SKM-1 (cell line): ENCODE measurements around the gene DNAJB8.

ENCODE experiments used
- DNase-seq: peaks from one replicate; lab custom pipeline; 2025; ENCODE audit not compliant: unreplicated experiment; lab: John Stamatoyannopoulos, UW

The DNAJB8 gene

DNA sequence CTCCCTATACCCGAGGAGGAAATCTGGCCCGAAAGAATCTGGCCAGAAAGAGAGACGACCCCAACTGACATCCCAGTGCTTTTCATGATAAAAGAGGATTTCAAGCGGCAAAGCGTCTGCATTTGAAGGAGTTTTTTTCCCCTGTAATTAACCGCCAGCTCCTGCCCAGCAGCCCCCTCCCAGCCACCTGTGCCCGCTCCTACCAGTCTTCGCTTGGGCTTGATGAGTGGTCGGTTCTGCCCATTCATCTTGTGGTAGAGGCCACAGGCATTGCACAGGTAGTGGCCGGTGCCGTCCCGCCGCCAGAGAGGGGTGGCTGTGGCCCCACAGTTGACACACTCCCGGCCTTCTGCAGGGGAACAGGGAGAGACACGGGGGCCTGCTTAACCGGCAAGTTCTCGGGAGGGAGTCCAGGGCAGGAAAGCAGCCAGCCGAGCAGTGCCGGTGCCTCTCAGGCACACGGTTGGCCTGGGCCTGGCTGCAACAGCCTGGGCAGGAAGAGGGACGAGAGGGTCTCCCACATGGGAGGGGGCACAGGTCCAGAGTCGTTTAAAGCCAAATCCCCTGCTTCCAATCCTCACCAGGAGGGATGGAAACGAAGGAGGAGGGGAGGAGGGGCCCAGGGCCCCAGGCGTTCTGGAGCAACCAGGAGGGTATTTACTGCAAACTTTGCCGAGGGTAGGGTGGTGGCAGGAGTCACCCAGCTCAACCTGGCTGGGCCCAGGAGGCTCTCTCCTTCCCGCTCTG is 17.1 kb upstream of the DNAJB8 start:
- no peak for DNase-seq

DNA sequence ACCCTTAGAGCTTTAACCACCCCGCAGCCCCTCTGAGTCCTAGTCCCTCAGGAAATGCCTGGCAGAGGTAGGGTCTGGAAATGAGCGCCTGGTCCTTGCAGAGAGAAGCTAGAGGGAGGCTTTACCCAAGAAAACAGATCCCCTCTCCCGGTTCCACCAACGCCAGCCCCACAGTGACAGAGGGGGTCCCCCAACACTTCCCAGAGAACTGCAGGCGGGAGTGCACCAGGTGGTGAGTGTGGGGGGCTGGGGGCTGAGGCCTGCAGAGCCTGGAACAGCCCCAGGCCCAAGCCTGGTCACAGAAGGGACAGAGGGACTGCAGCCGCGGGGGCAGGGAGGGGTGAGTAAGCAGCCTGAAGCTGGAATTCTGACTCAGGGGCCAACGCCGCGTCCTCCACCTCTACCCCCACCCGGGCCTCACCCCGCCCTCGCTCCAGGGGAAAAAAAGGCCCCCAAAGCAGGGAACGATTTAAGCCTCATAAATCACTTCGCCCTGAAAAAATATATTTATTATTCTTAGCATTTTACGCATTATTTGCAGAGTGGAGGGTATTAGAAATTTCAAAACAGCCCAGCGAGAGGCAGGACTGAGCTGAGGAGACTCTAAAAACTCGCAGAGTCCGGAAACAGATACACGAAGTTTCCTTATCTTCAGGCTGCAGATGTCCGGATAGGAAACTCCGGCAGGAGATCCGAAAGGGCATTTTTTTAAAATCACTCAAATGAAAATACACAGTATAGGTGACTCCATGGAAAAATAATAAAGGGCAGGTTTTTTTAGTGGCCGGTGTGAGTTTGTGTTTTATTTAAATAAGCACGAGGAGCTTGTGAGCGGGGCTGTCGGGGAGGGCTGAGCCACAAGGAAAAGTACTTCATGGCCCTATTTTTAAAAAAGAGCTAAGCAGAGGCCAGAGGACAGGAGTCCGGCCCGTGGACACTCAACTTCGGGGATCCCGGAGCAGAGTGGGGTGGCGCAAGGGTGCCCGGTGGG is 16.3 kb upstream of the DNAJB8 start:
- DNase-seq, result no peak

DNA sequence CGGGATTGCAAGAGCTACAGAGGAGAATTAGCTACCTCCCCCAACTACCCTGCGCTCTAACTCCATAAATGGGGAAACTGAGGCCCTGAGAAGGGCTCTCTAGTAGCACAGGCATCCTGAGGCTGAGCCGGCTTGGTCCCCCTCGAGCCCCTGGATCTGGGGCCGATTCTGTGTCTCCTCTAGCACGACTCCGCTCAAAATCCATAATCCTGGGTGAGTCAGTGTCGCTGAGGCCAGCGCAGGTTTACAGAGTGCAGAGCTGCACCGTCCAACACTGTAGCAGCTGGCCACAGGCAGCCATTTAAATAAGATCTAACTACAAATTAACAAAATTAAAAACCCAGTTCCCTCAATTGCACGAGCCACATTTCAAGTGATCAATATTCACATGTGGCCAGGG is 15.5 kb upstream of the DNAJB8 start:
- DNase-seq, result no peak

DNA sequence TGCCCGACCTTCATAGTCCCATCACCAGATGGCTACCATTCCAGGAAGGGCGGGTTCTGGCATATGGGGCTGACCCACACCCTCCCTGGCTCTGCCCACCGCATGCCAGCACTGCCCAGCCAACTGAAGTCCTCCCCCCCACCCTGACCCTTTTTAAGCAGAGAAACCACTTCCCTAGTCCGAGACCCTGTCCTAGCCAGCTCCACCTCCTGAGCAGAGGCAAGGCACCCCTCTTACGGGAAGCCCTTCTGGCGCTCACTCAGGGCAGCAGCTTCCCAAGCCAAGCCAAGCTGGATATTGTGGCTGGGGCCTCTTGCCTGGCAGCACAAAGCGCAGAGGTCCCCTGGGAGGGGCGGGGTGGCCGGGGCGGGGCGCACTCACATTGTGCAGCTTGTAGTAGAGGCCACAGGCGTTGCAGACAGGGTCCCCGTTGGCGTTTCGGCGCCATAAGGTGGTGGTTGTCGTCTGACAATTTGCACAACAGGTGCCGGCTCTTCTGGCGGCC is 14.8 kb upstream of the DNAJB8 start:
- no peak for DNase-seq

DNA sequence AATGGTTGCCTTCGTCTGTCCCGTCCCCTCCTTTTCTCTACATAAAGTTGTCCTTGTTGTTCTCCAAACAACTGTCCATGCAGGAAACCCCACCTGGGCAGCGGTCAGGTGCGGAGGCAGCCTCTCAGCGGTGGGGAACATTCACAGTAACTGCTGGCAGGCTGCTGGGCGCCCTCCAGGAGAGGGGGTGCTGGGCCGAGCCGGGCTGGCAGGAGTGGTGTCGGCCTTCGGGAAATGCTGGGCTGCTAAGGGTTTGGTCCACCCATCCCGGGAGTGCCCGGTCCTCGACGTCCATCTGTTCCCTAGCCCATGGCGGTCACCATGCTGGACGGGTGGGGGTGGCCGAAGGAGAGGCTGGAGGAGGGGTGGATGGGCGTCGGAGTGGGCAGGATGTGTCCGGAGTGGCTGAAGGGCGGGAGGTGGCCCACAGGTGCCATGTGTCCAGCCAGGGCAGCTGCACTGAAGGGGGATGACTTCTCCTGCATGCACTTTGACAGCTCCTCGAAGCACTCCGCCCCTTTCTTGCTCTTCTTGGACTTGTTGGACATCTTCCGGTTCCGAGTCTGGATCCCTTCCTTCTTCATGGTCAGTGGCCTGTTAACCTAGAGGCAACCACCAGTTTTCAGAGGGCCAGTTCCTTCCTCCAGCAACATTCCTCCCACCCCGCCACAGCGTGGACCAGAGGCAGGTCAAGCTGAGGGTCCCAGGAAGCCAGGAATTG is 14.2 kb upstream of the DNAJB8 start:
- no peak for DNase-seq

DNA sequence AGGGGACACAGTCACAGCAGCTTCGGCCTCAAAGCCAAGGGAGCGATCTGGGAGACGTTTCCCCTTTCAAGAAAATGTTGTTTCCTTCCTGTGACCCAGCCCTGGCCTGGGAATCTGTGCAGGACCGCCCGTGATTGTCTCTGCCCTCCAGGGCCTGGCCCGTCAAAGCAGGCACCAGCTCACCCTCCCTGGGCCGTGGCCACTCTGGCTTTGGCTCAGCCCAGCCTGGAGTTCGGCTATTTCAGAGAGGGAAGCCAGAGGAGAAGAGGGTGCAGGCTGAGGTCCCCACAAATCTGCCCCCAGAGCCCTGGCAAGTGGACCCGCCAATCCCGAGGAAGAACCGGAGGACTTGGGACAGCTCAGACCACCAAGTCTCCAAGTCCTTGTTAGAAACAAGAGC is 13.6 kb upstream of the DNAJB8 start:
- no peak for DNase-seq

DNA sequence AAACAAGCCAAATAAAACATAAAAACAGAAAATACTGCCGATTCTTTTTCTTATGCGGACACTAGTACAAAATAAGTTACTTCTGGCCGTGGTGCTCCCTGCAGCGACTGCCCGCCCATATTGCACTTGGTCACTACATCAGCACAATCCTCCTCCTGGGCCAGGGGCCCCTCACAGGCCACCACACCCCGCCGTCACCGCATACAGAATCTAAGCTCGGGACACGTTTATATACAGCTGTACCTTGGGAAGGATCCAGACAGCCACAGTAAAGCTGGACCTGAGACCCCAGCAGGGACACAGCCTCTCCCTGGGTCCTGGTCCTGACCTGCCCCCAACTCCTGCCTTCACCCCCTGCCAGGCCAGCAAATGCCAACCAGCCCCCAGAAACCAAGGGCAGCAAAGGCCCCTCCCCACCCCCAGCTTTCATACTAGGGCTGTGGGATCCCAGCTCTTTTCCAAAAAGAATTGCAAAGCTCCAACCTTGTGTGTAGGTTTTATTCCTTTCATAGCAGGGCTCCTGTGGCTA is 12.9 kb upstream of the DNAJB8 start:
- DNase-seq, result no peak

DNA sequence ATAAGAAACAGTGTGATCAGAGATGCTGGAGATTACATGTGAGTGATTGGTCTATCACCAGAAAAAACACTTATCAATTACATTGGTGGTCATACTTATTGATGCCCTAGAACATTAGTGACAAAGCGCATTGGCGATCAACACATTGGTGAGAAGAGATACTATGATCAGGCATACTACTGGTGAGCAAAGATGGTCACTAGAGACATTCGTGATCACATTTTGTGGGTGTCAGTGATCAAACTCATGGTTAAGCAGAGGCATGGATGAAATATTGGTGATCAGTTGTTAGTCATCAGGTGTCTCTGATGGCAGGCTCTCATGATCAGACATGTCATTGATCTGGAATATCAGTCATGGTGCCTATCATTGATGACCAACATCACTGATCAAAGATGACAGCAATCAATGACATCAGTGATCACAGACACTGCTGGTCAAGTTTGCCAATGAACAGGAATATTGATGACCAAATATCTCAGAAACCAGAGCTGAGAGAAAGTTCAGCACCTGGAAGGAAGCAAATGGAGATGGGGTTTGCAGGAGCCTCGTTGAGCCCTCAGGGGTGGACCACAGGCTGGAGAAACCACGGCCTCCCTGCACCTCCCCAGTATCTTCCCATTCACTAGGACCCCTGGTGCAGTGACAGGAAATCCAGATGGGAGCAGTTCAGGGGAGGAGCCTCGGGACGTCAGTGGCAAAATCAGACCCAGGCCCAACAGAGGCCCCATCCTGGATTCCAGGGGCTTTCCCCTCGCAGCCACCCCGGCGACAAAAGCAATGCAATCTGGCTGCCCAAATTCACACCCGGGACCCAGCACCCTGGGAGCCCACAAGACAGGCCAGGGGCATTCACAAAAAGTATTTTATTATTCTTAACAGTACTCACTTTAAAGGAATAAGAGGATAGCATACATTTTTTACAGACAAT is 12.2 kb upstream of the DNAJB8 start:
- no peak for DNase-seq

DNA sequence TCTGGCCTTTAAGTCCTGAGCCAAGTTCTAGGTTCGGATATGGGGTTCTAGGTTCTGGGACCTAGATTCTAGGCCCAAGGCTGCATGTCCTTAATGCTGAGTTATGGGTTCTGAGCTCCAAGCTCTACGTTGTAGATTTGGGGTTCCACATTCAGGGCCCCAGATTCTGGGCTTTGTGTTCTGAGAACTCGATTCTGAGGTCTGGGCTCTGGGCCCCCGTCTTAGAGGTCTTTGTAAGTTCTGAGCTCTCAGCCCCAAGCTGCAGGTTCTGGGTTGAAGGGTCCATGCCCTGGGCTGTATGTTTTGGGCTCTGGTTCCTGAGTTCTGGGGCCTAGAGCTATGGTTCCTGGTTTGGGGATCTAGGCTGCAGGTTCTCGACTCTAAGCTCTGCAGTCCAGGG is 10.0 kb upstream of the DNAJB8 start:
- DNase-seq, result no peak

DNA sequence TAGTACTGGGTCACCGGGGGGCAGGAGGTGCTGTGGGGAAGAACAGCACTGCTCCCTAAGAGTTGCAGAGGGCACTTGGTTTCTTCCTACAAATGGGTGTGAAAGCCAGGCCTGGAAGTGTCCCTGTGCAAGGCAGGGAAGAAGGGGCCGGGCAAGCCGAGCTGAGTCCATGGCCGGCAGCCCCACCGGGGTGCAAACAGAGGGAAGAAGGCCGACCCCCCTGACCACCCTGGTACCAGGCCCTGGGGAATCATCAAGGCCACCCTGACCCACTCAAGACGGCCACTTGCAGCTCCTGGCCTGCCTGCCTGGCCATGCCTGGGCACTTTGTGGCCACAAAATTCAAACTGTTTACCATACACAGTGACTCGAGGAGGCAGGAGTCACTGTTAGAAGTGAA is 8.7 kb upstream of the DNAJB8 start:
- DNase-seq, result no peak

DNA sequence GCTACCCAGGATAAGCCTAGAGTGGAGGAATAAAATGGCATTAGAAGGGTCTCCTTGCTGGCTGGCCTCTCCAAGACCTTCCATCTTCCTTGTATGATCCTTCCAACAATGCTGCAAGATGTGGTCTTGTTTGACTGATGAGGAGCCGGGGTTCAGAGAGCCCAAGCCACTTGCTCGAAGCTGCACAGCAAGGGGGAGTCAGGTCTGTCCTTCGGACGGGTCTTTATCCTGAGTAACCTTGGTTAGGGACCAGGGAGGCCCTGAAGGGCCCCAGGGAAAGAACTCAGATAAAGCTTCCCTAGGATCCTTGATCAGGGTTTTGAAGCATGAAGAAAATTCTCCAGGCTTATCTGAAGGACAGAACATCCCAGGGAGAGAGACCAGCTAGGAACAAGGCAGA is 7.0 kb upstream of the DNAJB8 start:
- no peak for DNase-seq

DNA sequence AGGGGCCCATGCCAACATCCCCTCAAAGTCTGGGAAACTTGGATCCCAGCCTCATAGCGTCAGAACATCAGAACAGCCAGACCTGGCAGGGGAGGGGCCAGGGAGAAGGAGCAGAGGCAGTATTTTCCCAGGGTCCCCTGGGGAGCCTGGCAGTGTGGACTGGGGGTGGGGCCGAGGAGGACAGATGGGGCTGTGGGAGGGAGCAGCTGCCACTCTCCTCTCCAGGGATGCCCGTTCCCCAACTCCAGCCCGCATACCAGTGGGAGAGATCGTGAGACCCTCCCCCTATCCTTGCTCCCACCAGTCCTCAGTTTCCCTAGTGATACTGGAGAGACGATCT is 6.5 kb upstream of the DNAJB8 start:
- DNase-seq, result no peak

DNA sequence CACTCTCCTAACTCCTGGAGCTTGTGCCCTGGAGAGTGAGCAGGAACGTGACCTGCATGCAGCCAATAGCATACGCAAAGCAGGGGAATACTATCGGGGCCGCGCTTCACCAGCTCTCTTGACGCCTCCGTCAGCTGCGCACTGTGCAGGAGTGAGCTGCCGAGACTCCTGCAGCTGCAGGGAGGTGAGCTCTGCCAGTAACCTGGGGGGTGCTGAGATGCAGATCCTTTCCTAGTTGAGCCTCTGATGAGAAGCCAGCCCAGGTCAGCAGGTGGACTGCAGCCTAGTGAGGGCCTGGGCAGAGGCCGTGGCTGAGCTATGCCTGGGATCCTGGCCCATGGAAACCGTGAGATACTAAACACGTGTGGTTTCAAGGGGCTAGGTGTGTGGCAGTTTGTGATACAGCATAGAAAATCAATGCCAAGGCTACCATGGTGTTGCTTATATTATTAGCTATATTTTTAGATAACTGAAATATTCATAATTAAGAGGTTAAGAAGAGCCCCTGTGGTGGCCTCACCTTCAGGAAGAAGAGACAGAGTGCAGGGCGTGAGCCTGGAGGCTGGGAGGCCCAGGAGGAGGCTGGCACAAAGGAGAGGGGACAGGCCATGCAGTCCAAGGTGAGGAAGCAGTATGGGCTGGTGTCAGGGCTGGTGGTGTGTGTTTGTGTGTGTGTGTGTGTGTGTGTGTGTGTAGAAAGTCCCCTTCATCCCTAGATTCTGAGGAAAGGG is 5.9 kb upstream of the DNAJB8 start:
- DNase-seq, result no peak

DNA sequence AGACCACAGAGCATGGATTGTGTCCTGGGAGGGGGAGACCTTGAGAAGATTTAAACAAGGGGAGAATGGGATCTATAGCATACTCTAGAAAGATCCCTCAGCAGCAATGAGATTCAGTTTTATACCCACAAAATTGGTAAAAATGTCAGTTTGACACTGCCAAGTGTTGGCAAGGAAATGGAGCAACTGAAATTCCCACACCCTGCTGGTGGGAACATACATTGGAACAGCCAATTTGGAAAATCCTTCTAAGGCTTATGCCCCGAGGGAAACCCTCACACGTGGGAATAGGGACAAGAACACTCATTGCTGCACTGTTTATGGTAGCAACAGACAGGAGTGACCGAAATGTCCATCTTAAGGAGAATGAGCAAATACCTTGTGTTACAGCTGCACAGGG is 5.0 kb upstream of the DNAJB8 start:
- DNase-seq, result no peak

DNA sequence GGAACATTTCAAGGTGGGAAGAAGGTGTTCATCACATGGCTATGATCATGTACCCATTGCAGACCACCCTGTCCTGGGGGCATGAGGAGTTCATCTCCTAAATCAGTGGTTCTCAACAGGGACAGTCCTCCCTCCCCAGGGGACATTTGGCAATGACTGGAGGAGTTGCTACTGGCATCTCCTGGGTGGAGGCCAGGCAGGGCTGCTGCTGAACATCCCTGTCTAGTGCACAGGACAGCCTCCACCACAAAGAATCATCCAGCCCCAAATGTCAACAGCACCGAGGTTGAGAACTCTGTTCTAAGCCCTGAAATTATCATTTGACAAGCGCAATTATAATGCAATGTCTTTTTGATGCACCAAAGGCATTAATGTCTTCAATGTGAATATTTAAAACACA is 4.4 kb upstream of the DNAJB8 start:
- DNase-seq, result no peak

DNA sequence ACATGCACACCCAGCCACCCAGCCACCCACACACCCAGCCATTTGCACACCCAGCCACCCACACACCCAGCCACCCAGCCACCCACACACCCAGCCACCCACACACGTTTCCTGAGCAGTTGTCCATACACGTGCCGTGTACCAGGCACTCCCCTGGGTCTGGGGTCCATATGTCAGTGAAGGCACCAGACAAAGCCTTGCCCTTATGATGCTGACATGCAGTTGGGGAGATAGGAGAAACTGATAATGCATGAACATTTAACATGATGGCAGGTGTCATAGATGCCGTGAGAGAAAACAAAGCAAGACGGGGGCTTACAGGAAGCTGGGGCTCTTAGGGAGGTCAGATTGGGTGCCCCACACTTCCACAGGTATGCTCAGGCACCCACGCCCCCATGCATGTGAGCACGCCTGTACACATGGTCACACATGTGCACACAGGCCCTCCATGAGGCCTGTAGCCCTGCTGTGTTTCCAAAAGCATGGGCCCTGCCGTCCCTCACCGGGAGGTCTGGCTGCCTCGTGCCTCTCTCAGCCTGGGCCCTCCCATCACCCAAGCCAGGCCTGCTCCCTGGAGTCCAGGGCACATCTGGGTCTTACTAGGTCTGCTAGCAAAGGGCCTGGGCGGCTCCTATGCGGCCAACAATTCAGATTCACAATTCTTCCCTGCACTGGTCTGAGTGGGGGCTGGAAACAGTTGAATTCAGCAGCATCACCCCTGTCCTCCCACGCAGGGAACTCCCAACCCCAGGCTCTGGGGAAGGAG is 3.6 kb upstream of the DNAJB8 start:
- no peak for DNase-seq

DNA sequence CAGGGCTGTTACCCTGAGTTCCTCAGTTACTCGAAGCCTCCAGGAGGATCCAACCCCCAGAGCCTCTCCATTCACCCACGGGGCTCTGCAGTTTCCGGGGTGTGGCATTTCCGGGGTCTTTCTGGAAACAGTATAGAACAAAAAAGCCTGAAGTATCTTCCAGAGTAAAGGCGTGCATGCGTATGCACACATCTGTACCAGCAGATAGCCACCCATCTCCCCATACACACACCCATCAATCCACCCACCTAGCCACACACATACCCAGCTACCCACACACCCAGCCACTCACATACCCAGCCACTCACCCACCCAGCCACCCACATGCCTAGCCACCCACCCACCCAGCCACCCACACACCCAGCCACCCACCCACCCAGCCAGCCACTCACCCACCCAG is 2.9 kb upstream of the DNAJB8 start:
- DNase-seq, result no peak

DNA sequence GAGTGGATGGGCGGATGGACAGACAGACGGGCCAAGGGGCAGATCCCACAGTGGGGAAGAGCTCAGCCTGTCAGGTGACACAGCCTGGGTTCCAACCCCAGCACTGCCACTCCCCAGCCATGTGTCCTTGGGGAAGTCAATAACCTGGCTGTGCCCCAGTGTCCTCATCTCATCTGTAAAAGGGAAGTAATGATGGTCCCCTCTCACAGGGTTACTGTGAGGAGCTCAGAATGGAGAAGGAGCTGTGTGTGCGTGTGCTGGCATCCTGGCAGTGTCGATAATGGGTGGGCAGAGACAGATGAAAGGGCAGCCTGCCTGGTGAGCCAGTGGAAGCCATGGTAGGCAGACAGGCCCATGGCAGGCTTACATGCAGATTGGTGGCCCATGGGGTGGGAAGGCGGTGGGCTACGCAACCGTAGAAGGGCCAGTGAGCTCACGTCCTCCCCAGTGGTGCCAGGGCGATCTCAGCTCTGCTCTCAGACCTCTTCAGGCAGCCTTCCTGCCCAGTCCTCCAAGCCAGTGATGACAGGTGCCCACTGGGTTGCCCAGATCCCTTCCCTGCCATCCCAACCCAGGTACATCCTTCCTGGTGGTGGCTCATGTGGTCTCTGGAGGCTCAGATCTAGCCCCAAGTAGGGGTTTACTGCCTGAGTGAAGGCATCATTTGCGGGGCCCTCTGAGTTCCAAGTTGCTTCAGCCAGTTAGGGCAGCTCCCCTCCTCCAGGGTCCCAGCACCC is 2.3 kb upstream of the DNAJB8 start:
- no peak for DNase-seq
